ENCODE data around the gene PDE9A.

The PDE9A gene

DNA sequence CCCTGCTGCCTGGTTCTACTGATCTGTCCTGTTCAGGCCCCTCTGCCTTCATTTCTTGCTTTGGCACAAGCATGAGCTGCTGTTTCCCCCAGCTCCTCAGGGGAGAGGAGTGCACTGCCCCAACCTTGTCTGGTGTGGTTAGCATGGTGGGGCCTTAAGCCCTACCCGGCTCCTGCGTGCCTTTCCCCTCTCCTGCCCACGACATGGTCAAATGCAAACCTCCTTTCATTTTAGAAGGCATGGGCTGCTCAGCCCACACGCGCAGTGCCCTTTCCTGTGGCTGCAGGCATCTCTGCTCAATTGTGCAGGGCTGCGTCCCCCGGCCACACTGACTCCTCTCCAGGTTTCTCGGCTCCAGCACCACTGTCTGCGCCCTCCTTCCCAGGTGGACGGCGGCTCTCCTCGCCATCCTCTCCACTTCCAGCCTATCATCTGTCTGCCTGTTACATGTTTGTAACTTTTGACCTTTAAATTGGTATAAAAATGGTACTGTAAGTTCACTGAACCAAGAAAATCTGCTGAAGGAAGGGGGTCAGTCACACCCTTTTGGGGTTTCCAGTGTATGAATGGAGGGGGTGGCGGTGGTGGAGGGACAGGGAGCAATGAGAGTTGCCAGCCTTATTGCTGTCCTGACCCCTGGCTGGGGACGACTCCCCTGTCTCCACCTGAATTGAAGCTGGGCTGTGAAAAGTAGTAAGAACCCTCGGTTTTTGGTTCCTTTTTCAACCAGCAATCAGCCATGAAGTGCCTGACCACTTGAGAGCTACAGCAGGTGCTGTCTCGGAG is 5.1 kb downstream of the PDE9A start:
- DNase-seq = no peak

DNA sequence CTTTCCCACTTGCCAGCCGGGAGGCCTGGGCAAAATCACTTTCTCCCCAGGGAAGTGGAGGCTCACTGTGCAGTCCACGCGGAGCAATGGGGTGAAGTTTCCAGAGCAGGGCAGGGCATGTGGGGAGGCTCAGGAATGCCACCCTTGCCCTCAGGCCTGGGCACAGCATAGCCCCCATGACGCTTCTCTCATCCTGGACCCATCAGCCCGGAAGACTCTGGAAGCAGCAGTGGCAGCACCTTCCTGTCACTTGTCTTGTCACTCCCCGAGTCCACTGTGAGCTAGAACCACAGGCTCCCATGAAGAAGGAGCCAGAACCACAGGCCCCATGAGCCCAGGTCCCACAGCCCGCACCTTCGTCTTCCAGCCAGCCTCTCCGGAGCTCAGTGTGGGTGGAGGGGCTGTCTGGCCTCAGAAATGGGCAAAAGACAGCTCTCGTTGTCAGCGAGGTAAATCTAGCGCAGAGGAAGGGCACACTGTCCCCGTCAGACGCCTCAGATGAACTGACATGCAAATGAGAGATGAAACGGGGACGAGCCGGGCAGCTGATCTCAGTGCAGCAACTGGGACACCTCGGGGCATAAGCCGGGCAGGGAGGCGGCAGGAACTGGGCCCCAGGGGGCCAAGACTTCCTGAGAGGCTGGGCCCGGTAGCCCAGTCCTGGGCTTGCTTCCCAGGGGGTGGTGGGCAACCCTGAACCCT is 6.1 kb downstream of the PDE9A start:
- DNase-seq = no peak

DNA sequence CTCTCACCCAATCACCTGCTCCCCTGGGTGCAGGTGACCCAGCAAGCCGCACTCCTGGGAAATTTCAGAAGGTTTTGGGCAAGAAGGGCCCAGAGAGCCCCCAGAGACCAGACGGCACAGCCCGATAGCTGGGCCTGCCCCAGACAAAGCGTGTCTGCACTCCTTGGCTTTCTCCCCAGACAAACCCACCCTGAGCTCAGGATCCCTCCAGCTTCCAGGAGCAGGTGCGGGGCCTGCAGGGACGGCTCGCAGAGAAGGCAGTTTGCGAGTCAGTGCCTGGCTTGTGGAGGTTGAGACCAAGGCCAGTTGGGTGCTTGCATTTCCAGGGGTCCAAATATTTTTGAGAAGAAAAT is 6.7 kb downstream of the PDE9A start:
- no peak for DNase-seq

DNA sequence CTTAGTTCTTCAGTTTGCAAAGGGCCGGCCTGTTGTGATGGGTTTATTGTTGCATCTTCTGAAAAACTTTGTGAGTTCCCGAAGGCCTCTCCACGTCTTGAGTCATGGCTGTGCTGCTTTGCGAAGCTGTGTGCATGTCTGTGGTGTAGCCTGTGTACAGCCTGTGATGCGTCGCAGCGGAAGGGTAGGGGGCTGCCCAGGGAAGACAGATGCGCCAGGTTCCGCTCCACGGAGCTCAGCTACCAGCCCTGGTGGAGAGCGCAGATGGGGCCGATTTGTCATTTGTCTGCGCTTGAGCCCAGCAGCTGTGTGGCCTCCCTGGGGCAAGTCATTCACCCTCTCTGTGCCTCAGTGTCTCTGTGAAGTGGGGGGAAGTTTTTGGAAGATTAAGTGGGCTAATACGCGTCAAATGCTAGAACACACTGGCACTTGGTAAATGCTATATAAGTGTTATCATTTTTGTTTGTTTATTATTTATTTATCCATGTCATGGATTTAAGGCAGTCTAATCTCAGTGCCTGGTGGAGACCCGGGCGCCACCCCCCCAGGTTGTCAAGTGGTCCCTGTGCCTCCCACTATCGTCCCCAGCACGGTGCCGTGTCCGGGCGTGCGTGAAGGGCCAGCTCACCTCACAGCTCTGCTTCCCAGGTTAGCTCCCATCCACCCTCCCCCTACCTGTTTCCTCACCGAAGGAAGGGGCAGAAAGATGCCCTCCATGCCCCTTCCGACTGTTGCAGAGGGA is 8.4 kb downstream of the PDE9A start:
- DNase-seq = no peak

DNA sequence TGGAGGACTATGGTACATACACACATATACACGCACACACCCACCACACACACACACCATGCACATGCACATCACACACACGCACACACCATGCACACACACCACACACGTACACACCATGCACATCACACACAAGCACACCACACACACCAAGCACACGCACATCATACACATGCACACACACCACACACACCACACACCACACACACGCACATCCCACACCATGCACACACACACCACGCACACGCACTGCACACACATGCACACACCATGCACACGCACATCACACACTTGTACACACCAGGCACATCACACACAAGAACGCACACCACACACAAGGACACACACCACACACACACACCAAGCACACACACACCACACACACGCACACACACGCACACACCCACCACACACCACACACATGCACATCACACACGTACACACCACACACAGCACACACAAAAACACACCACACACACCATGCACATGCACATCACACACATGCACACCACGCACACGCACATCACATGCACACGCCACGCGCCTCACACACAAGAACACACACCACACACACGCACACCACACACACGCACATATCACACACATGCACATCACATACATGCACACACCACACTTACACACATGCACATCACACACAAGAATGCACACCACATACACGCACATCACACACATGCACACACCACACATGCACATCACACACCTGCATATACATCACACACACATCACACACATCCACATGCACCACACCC is 9.2 kb downstream of the PDE9A start:
- DNase-seq = no peak

DNA sequence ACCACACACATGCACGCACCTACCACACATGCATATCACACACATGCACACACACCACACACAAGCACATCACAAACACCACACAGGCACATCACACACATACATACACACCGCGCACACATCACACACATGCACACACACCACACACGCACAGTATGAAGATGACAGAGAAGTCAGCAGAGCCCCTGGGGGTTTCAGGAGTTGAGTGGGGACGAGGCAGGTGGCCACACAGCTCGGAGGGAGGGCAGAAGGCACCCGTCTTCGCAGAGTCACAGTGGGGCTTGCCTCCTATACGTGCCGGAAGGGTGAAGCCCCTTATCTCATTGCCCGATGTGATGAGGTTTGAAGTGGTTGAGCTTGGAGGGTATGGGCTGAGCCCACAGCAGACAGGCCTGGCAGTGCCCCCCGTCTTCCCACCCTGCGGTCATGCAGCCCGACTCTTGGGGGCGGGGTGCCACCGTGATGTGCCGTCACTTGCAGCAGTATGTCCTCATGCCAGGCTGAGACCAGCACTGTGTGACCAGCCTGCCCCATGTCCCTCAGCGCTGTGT is 9.9 kb downstream of the PDE9A start:
- DNase-seq = no peak

DNA sequence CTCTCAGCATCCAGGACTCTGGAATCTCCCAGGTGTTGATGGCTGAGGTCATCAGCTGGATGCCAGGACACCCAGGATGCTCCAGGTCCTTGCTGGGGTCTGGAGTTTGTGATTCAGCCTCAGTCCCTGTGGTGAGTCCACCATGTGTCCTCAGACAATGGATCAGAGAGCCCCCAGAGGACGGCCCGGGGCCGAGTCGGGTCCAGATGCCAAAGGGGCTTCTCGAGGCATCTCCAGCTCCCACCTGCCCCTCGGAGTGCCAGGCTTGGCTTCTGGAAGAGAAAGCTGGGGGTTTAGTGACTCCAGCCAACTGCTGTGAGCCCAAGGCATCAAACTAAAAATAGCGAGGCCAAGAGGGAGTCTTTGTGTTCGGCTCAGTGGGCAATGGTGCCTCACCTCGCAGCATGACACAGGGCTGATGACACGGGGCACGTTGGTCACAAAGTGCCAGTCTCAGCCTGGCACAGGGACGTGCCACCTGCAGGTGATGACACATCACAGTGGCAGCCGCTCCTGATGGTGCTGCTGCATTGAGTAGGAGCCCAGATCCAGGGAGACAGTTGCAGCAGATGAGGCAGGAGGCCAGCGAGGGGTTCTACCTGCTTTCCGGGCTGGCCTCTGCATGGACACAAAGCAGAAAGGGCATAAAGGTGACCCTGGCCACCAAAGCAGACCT is 10.6 kb downstream of the PDE9A start:
- DNase-seq = no peak

DNA sequence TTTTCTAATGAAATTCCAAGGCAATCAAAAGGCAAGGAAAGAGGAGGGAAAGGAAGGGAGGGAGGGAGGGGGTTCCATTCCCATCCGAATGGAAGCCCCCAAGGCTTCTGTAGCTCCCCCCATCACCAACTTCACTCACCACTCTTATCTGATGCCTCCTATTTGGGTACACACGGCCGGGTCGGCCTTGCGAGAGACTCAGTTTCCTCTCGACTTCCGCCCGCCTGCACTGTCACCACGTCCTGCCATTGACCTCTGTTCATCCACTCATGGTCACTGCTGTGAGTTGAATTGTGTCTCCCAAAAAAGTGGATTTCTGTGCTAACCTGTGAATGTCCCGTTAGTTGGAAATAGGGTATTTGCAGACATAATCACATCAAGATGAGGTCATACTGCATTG is 11.2 kb downstream of the PDE9A start:
- no peak for DNase-seq

DNA sequence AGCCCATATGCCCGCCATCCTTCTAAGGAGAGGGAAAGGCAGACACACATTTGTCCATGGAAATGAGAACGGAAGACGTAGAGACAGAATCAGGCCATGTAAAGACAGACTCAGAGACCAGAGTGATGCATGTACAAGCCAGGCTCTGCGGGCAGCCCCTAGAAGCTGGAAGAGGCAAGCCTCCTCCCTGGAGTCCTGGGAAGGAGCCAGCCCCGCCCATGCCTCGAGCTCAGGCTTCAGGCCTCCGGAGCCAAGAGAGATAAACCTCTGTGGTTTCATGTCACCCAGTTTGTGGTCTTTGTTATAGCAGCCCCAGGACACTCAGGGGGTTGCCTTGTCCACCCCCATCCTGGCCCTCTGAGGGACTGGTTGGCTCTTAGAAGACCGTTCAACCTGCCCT is 11.6 kb downstream of the PDE9A start:
- no peak for DNase-seq

DNA sequence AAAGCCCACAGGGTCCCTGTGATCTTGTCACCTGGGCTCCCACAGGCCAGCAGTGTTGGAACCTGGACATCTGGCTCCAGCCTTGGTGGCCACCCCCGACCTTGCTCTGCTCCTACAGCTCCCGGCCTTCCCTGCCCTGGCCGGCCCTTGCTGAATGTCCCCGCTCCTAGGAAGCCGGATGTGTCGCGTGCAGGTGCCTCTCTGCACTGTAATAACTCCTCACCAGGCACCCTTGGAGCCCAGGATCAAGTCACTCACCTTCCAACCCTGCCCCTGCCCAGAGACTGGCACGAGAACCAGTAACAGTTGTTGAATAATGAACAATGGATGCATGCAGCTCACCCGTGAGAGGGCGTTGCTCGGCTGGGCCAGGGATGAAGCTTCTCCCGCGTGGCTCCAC is 12.1 kb downstream of the PDE9A start:
- no peak for DNase-seq

DNA sequence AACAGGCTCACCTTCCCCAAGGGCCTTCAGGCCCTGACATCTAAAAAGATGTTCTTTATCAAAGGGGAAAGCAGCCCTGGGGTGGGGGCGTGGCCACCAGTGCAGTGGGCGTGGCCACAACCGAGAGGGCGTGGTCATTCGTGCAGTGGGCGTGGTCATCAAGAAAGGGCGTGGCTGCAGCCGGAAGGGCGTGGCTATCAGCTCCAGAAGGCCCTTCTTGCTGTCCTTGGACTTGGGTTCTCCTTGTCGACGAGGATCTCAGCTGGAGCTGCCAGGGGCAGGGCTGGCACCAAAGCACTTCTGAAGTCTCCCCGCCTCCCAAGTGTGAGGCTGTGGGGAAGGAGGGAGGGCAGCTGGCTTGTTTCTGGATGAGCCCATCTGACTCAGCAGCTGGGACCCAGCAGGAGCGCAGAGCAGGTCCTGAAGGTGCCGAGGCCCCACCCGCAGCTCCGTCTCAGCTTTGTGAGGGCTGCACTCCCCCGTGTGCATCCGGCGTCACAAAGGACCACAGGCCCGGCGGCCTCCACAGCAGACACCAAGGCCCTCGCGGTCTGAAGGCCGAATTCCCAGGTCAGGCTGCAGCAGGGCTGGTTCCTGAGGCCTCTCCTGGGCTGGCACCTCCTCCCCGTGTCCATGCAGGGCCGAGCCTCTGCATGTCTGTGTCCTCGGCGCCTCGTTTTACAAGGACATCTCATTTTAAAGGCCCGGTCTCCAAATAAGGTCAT is 12.8 kb downstream of the PDE9A start:
- DNase-seq = no peak

DNA sequence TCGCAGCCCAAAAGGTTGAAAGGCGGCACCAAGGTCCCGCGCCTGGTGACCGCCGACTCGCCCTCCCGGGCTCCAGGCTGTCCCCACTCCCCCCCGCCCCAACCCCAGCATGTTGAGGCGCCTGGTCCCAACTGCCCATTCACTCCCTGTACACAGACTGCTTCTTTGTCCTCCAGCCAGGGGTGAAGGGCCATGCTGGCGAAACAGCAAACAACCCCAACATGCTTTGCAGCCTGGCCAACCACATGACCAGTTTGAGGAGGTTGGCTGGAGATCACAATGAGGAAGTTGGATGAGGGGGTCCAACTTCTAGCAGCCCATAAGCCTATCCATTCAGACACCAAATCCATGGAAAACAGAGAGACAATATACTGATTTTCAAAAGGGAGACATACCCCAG is 13.5 kb downstream of the PDE9A start:
- no peak for DNase-seq

DNA sequence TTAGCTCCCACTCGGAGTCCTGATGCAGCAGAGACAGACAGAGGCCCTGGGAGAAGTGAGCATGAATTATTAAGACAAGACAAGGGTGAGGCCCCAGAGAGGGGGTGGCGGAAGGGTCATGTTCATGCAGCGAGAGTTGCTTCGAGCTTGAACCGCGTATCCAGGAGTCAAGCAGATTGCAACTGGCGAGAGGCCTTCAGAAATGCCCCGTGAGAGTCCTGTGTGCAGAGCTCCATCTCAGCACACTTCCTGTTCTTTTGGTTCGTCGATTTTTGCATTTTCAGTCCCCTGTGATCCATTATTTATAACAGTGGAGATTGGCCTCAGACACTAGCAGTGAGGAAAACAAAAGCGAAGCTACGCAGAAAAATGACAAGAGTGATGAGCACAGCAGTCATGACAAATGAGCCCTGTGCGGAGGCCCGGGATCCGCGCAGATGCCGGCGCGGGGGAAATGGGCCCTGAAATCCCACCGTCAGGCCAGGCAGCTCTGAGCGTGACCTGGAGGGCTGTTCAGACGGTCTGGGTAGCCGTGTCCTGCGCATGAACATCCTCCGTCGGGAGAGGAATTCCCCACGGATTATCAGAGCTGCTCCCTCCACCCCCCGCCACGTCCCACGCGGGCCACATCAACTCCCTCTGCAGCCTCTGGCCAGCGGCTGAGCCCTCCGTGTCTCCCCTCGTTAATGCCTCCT is 15.0 kb downstream of the PDE9A start:
- no peak for DNase-seq

DNA sequence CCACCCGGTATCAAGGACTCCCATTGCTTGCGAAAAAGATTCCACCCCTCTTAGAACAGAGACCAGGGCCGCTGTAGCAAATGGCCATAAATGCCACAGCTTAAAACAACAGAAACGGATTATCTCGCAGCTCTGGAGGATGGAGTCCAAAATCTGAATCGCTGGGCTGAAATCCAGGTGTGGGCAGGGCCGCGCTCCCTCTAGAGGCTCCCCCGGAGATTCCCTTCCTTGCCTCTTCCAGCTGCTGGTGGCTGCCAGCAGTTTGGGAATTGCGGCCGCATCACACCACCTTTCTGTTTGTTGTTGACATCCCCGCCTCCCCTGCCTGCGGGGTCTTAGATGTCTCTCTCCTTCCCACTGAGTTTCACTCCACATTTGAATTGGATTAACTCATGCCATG is 15.6 kb downstream of the PDE9A start:
- DNase-seq = no peak

DNA sequence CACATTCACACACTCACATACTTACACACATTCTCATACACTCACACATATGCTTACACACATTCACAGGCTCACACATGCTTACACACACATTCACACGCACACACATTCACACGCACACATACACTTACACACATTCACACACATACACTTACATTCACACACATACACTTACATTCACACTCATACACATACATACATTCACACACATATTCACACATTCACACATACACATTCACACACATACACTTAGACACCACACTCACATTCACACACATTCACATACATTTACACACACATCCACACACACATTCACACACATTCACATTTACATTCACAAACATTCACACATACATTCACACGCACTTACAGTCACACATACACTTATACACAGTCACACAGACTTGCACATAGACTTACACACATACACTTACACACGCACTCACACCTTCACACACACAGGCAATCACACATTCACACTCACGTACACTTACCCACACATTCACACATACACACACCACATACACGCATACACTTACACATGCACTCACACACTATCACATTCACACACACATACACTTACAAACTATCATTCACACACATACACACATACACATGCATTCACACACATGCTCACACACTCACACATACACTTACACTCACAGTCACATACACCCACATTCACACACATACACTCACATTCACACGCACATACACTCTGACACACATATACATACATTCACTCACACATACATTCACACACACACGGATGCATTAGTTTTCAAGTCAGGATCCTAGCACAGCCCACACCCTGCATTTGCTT is 16.8 kb downstream of the PDE9A start:
- no peak for DNase-seq

DNA sequence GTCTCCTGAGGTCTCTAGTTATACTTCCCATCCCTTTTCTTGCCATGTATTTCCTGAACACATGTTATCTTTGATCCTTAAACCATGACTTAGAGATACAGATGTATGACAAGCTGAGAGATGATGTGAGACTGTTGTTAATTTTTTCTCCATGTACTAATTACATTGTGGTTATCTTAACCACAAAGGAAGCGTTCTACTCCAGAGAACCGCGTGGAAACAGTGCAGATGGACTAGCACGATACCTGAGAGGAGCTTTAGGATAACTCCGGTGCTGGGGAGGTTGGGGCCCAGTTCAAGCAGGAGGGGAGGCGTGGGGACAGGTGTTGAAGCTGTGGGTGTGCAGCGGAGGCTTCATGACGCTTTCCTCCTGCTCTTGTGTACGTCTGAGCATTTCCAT is 17.5 kb downstream of the PDE9A start:
- DNase-seq = no peak

DNA sequence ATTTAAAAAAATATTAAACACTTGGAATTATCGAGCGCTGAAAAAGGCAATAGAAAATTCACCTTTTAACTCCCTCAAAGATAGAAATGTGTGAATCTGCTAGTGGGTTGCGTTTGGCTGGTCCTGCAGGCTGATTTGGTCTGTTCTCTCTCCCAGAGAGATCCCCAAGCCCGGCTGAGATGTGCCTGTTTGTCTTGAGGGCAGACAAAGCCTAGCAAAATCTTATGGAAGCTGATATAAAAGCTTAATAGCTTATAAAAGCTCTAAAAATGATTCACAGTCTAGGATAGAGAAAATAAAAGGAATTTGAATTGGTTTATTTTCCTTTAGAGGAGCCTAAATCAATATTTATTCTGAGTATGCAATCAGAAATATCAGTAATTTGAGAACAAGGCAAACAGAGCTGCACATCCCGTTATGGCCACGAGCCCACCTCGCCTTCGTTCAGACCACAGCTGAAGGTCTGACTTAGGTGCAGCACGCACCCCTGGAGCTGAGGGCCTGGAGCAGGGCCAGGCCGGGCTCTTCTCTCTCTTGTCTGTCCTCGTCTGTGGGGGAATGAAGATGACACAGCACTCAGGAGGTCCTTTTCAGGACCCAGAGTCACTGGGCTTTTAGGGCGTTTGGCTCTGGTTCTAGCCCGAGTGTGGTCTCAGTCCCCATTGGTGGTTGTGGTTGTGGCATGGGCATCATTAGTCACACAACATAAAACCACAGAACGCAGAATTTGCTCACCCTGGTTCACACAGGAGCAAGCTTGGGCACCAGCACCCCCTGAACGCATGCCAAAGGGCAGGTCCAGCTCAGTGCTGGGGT is 18.6 kb downstream of the PDE9A start:
- no peak for DNase-seq

DNA sequence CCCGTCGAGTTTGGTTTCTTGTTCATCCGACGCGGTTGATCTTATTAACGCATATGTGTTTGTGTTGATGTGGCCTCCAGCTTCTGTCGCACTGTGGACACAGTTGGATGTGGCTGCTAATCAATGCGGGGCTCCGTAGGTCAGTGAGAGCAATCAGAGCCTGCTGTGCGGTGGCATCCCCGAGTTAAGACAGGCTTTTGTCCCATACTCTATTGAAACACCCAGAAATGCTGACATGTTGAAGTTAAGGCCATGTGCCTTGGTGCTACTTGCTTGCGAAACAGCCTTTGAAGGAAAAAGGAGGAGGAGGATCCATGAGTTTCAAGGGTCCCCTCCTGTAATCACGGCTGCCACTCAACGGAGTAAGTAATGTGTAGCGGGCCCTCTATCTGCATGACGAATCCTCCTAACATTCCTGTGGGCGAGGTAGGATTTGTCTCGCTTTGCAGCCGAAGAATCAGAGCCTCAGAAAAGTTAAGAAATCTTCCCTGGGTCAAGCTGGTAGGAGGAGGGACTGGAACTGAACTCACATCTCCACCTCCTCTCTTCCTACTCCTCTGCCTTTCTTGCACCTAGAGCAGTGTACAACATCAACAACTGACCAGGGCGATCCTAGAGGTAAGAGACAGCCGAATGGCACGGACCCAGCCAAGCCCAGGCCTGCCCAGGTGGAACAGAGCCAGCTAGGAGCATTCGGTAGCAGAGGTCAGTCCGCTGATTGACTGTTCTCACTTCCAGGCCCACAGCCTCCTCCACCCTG is 19.5 kb downstream of the PDE9A start:
- no peak for DNase-seq
